Measurements from ENCODE around the gene VANGL2.

The VANGL2 gene

DNA sequence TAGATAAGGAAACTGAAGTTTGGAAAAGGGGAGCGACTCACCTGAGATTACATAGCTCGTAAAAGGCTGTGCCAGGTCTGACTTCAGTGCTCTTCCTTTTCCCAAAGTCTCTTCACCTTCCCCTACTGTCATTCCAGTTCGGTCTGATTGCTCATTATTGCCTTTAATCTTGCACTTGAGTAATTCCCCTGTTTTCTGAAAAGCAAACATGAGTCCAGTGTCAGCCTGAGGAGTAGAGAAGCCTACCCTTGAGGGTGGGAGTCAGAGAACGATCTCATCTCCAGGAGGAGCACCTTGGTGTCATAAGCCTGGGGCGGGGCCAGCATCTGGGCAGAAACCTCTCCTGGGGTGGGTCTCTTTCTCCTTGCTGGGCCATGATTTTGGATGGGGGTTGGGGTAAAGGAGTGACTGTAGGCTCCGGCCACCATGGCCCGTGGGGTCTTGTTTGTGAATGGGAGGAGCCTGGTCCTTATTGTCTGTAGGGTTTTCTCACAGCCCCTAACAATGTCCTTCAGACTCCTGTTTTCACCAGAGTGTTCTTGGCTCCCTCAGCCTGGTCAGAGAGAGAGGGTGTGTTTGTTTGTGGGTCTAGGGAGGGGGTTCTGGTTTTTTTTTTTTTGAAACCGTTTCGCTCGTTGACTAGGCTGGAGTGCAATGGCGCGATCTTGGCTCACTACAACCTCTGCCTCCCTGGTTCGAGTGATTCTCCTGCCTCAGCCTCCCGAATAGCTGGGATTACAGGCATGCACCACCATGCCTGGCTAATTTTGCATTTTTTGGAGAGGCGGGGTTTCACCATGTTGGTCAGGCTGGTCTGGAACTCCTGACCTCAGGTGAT, 6.0 kb downstream of the VANGL2 start:
- no peak for DNase-seq (ENCODE audit: low read depth)

DNA sequence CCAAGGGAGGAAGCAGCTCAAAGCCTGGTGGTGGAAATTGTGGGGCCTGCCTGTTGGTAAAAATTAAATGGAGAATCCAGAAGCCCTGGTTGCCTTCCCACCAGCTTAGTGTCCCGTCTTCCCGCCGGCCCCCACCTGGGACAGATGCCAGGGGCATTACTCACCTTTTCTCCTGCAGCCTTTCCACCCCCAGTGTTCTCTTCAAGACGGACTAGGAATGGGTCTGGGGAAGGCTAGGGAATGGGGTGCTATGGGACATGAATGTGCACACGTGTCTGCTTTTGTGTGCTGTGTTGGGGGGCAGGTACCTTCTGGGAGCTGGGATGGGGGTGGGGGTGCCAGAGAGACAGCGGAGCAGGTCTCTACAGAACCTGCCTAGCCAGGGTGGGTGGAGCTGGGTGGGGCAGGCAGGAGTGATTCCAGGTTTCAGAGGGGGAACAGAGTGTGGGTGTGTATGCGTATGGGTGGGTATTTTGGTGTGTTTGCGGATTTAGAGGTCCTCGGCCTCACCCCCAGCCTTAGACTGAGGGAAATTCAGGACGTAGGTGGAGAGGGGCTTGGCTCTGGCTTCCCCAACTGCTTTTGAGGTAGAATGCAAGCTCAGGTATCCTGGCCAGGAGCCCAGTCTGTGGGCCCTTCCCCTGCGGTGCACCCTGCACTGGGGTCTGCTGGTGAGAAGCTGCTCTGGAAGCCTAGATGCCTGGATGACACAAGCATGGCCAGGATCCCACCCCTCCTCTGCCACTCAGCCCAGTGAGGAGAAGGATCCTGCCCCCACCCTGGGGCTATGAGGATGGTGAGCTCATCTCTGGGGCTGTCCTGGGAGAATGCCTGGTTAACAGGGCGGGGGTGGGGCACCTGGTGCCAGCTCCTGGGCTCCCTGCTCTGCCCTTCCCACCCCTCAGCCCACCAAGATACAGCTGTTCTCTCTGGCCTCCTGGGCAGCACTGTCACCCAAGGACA, 7.8 kb downstream of the VANGL2 start:
- no peak for DNase-seq (ENCODE audit: low read depth)

DNA sequence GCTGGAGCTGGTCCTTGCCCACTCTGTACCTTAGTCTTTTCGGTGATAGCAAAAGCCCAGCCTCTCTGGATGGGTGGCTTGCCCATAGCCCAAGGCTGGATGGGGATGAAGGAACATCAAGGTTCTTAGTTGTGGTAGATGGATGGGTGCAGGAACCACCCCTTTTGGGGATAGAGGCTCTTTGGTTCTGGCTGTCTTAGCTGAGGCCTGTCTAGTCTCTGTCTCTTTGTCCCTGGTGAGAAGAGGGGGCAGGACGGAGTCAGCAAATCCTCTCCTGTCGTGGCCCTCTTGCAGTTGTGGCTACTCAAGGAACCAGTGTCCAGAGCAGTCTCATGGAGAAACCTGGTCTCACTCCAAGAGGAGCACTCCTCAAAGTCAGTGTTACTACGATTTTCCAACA, 8.5 kb downstream of the VANGL2 start:
- no peak for DNase-seq (ENCODE audit: low read depth)

DNA sequence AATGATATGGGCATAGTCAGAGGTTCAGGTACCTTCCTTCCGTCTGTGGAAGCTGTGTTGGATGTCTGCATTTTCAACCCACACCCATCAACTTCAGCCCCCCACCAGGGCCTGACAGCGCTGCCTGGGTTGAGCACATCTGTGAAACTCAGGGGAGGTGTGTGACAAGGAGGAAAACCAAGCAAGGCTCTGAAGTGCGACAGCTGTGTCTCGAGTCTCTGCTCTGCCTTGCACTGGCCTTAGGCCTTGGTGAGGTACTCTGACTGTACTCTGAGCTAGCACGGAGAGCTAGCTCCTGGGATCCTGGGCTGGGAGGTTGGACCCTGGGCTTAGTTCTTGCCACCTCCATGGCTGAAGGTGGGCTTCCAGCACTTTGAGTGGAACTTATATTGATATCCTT, 9.1 kb downstream of the VANGL2 start:
- no peak for DNase-seq (ENCODE audit: low read depth)

DNA sequence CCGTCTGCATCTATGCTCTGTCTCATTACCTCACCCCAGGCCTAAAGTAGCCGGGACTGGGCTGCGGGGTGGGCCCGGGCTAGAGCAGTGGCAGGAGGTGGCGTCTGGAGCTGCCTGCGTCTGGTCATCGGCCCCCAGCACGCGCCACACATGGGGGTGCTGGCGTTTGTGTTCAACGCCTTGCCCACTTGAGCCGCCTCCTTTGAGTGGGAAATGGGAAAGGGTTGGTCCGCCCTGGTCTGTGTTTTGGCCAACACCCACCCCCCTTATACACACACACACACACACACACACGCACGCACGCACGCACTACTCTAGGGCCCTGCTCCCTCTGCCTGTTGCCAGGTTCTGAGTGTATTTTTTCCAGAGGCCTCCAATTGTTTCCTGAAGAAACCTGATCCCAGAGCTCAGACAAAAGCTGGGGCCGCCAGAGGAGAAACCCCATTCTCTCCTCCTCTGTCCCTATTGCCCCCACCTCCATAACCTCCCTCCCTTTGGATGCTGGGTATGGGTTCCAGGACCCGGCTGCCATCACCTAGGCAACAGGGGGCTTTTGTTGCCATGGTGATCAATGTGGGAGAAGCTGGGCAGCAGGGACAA, 10.1 kb downstream of the VANGL2 start:
- DNase-seq (ENCODE audit: low read depth), result no peak

DNA sequence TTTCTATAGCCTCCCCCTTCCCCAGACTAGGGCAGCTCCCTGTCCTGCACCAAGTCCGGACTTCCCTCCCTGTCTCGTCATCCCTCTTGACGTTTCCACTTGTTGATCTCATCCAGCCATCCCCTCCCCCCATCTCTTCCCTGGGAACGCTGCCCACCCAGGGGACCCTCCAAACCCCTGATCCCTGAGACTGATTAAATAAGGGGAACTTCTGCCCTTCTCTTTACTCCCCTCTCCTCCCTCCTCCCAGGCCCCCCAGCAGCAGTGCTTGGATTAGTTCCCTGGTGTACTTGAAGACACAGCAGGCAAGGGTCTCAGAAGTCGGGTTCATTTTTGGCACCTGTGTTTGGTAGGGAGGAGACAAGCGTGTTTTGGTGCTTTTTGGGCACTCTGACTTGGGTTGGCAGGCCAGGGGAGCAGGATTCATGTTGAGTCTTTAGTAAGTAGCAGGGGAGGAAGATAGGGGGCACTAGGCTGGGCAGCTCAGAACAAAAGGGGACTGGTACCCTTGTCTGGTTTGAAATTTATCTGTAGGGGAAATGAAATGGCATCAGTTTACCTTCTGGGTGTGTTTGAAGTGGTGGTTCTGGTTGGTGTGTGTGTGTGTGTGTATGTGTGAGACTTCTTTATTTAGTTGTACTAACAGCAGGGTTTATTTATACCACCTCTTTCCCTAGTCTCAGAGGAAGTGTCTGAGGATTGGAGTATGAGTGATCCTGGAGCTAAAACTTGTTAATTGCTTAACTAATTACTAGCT, 11.1 kb downstream of the VANGL2 start:
- no peak for DNase-seq (ENCODE audit: low read depth)

DNA sequence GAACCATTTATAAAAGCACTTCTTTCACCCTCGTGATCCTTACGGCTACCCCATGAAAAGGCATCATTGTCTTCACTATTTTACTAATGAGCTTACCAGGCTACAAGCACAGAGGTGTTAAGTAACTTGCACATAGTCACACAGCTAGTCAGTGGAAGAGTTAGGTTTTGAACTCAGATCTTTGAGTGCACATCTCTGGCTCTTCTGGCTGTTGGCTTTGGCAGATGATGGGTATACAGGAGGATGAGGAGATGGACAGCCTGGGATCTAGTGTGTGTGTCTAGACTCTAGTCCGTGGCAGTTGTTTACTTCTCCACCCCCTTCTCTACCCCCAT, 11.6 kb downstream of the VANGL2 start:
- DNase-seq (ENCODE audit: low read depth), result no peak

DNA sequence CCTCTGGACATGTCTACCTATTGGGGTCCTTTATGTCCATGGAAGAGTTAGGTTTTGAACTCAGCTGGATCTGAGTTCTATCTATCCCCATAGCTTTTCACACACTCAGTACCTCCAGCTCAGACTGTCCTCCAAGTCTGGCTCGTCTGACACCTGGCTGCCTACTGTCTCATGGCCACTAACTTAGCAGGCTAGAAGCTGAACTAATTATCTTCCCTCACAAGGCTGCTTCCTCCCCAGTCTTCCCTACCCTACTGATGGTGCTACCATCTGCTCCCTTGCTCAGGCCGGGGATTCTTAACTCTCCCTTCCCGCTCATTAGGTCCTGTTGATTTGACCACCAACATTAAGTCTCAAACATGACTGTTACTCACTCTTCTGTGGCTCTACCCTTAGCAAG, 13.4 kb downstream of the VANGL2 start:
- DNase-seq (ENCODE audit: low read depth), result no peak

DNA sequence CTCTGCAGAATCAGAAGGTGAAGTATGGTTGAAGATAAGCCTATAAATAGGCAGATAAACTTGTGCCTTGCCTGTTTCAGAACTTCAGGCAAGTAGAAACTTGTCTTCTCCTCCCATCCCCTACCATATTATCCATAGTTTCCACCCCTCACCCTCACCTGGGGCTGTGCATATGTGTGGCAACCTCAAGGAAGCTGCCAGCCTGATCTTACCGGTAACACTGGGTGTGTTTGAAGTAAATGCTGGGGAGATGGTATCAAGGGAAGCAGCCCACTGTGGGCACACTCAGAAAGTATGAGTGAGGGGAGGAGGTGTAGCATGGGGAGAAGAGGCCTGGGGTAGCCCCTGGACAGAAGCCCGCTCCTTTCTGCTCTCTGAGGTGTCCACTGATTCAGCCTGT, 14.5 kb downstream of the VANGL2 start:
- DNase-seq (ENCODE audit: low read depth), result no peak

DNA sequence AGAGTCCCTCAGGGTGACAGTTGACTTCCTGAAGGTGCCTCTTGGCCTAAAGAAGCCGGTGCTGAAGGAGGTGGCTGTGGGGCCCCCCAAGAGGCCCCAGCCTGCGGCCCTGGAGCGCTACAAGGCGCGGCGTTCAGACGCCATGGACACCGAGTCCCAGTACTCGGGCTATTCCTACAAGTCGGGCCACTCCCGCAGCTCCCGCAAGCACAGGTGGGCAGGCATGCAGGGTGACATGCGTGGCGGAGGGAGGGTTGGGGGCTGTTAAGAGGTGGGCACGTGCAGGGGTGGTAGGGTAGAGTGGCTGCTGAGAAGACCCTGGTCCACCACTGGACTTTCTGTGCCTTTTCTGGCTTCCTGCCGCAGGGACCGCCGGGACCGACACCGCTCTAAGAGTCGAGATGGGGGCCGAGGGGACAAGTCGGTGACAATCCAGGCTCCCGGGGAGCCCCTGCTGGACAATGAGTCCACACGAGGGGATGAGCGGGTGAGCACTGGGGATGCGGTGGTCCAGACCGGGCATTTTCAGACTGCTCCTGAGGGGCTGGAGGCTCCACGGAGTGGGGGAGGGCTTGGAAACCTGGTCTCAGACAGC, 15.4 kb downstream of the VANGL2 start:
- DNase-seq (ENCODE audit: low read depth), result no peak

DNA sequence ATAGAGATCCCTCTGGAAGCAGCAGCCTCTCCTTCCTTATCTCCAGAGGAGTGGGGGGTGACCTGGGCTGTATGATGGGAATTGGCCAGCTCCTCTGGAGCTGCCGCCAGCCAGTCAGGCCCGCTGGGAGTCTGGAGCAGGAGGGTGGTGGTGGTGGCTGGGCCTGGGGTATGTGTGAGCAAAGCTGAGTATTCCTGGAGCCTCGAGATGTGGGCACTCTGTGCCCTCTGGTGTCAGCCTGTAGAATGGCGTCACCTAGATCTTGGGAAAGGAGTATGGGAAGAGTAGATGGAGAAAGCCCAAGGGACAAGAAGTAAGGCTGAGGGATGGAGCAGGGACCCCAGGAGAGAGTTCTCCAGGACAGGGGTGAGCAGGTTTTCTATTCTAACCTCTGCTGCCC, 16.0 kb downstream of the VANGL2 start:
- DNase-seq (ENCODE audit: low read depth), result no peak

DNA sequence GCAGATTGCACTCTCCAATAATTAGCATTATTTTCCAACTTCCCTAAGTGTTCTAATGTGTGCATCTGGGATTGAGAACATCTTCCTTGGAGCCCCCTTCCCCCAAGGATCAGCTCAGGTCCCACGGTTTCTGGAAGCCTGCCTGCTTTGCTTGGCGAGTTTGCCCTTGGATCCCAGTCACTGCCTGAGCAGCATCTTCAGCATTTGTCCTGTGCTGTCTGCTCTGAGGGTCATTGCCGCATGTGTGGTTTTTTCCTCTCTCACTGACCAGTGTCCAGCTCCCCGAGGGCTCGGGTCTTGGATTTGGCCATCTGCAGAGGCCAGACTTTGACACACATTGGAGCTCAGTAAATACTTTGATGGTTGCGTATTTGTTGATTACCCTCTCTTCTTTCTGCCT, 18.1 kb downstream of the VANGL2 start:
- DNase-seq (ENCODE audit: low read depth), result no peak

DNA sequence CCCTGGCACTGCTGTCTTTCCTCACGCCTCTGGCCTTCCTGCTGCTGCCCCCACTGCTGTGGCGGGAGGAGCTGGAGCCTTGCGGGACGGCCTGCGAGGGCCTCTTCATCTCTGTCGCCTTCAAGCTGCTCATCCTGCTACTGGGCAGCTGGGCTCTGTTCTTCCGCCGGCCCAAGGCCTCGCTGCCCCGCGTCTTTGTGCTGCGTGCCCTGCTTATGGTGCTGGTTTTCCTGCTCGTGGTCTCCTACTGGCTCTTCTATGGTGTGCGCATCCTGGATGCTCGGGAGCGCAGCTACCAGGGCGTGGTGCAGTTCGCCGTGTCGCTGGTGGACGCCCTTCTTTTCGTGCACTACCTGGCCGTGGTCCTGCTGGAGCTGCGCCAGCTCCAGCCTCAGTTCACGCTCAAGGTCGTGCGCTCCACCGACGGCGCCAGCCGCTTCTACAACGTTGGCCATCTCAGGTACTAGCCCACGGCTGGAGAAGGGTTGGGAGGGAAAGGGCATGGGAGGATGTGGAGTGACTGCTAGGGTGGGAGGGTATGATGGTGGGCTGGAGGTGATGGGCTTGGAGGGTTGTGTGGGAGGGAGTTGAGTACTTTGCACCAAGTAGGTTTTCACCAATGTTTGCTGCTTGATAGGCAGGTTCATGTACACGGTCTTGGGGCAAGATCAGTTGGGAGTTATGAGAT, 18.9 kb downstream of the VANGL2 start:
- no peak for DNase-seq (ENCODE audit: low read depth)

DNA sequence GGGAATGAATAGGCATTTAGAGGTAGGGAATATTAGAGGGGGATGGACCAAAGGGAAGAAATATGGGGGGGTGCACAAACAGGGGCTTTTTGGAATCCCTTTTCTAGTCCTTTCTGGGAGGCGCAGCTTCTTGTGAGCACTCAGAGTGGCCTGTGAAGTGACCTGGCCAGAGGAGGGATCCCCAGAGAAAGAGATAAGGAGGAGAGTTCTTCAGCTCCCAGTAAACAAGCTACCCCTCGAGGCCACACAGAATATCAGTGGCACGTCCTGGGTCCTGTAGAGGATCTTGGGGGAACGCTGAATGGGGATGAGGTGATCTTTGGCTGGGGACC, 19.4 kb downstream of the VANGL2 start:
- DNase-seq (ENCODE audit: low read depth), result no peak

DNA sequence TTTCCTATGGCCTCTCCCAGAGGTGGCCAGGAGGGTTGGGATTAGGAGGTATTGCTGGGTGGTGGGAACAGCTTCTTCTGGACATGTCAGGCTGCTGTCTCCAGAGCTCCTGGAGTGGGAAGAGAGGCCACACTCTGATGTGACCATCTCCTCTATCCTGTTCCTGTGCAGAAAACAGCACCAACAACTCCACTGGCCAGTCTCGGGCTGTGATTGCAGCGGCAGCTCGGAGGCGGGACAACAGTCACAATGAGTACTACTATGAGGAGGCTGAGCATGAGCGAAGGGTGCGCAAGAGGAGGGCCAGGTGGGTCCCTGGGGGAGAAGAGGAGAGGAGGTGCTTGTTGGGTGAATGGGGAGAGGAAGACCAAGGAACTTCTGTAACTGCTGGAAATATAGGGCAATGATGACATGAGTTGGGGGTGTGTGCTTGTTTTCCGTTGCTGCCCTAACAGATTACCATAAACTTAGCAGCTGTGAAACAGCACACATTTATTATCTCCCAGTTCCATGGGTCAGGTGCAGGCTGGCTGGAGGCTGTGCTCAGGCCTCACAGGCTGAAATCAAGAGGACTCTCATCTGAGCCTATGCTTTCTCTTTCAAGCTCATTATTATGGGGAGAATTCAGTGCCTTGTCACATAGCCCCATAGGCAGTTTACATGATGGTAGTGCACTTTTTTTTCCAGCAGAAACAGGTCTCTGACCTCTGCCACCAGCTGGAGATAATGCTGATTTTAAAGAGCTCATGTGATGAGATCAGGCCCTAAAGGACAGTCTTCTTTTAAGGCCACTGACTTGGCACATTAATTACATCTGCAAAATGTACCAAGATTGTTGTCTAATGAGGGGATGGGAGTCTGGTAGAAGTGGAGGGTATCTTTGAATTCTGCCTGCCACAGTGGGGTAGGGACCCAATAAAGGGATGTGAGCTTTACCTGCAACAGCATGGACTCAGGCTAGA, 20.8 kb downstream of the VANGL2 start:
- DNase-seq (ENCODE audit: low read depth), result no peak

DNA sequence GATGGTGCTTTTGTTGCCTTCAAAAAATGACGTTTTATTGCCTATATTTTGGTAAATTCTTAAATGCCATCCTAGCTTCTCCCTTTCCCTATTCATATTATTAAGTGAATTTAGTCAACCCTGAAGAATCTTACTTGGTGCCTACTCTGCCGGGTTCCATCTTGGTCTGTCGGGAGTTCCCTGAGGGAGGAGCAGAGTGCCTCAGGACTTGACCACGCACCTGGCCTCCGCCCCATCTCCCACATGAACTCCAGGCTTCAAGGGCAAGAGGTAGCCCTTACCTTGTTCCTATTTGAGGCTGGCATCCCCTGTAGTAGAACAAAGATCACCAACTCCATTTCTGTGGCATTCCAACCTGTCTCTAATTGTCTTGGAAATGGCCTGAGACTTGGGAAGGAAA, 21.5 kb downstream of the VANGL2 start:
- no peak for DNase-seq (ENCODE audit: low read depth)

DNA sequence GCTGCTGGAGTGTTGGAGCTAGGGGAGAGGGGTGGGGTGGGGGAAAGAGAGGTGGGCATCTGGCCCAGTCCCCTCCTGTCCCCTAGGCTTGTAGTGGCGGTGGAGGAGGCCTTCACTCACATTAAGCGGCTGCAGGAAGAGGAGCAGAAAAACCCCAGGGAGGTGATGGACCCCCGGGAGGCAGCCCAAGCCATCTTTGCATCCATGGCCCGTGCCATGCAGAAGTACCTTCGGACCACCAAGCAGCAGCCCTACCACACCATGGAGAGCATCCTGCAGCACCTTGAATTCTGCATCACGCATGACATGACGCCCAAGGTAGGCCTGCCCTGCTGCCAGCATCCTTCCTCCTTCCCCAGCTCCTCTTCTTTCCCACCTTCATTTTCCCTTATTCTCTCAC, 23.6 kb downstream of the VANGL2 start:
- no peak for DNase-seq (ENCODE audit: low read depth)

DNA sequence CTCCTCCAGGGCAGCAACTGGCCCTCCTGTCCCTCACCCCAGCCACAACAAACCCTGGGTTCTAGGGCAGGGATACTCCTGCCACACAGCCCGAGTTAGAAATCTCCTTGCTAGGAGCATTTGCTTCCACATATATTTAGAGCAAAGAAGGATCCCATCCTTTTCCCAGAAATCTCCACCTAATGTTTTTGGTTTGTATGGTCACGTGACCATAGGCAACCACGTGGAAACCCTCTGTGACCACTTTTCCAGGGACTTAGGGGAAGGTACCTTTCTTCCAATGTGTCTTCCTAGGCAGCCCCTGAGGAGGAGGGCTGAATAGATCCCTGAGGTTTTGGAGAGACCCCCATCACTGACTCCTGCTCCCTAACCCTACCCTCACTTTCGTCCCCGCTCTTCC, 25.5 kb downstream of the VANGL2 start:
- no peak for DNase-seq (ENCODE audit: low read depth)

DNA sequence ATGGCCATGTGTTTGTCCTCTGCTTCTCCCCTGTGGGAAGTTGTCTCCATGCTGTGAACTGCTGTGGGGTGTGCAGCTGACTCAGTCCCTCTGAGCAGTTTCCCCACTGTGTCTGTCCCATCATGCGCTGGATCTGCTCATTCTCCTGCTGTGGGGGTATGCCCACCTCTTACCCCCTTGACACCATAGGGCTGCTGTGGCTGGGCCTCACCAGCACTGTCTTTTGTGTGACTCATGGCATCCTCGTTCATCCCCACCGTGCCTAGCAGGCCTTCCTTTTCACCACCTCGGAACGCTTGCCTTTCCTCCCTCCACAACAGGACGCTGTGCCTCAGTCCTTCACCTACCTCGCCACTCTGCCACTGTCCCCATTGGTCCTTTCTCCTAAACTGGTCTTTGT, 27.3 kb downstream of the VANGL2 start:
- no peak for DNase-seq (ENCODE audit: low read depth)

DNA sequence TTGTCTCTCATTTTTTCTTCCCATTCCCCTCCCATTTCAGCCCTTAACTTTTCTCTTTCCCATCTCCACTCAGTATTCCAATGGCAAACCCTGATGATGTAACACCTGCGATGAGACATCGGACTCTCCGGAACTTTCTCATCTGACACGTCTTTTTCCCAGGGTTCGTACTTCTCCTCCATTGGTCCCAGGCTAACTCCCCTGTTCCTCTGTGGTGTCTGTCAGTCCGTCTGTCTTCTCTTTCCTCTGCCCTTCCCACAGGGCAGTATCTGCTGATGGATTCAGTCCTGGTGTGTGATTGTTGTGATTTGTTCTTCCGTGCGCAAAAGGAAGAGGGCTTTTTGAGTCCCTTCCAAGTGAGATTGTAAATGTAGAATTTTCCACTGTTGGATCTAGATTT, 27.7 kb downstream of the VANGL2 start:
- no peak for DNase-seq (ENCODE audit: low read depth)
